ENCODE results near the gene EIF4E2. TPM values are rescaled to one million over a fixed set of nuclear protein-coding genes. Genes with fewer than 3 reads are reported as not detected.
A peak's percentile ranks its signal among the peaks of the same experiment; 100 is the strongest.
"Not testable (repeated sequence)": the region's sequence is repeated elsewhere in the genome, so short reads cannot be mapped to it uniquely, and the experiment has no call there.

Gene EIF4E2
- total and polyA plus RNA-seq, 2 of the 13 experiments (the other 11 are each of a cell fraction or from before 2014, with no cell fraction given): 25.0 to 101 TPM

DNA sequence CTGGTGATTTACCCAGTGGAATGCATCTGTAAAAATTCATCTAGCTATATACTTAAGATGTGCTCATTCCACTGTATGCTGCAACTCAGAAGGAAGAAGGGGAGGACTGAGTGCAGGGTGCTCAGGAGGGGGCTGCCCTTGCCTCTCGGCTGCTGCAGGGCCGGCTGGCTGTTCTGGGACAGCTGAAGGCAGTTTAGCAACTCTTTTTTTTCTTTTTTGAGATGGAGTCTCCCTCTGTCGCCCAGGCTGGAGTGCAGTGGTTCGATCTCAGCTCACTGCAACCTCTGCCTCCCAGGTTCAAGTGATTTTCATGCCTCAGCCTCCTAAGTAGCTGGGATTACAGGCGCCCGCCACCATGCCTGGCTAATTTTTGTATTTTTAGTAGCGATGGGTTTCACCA, 17.7 kb upstream of the EIF4E2 start:
- H3K4me1 ChIP-seq (ENCODE audit: insufficient read depth, low read length); BruUV-seq (replicated peaks); ATAC-seq; H4K20me1 ChIP-seq (ENCODE audit: insufficient read depth, low read length); DNase-seq (ENCODE audit: low spot score); H3K4me2 ChIP-seq (ENCODE audit: low read depth, low read length); H3K79me2 ChIP-seq (ENCODE audit: insufficient read depth, low read length); in situ Hi-C loops (cut with HindIII; ENCODE audit: extremely low pct_ligation_motif_present, low pct_unique_long_range_greater_than_20kb); H3K4me3 ChIP-seq (replicated peaks in 1 of 3; ENCODE audit: insufficient read depth in 1 of 3, low read depth in 2 of 3, low read length in 3 of 3); H2AFZ ChIP-seq (ENCODE audit: low read length); H3K27ac ChIP-seq (ENCODE audit: extremely low read length, insufficient read depth, low read length); H3K9me3 ChIP-seq (ENCODE audit: low read length); H3K36me3 ChIP-seq (replicated peaks in 1 of 2; ENCODE audit: control insufficient read depth in 1 of 2, insufficient read depth in 2 of 2, low read length in 2 of 2); H3K9ac ChIP-seq (ENCODE audit: insufficient read depth, low read depth, low read length); POLR2A ChIA-PET; intact Hi-C loops (cut with micrococcal nuclease; ENCODE audit: unreplicated experiment); CTCF ChIA-PET (ENCODE audit: low intra/inter-chr PET ratio, low total read pairs); FAIRE-seq: not testable (repeated sequence)
- 39% methylated on average over 7 of the region's 7 CpGs for WGBS (ENCODE audit: low lambda C conversion rate)
- H3K27me3 ChIP-seq (ENCODE audit: control insufficient read depth in 1 of 2, insufficient read depth in 2 of 2, low read length in 2 of 2): peaks cover 15 to 57% of the 10 kb centered on the region in 2 experiments; a peak in 4 of 5 replicates

DNA sequence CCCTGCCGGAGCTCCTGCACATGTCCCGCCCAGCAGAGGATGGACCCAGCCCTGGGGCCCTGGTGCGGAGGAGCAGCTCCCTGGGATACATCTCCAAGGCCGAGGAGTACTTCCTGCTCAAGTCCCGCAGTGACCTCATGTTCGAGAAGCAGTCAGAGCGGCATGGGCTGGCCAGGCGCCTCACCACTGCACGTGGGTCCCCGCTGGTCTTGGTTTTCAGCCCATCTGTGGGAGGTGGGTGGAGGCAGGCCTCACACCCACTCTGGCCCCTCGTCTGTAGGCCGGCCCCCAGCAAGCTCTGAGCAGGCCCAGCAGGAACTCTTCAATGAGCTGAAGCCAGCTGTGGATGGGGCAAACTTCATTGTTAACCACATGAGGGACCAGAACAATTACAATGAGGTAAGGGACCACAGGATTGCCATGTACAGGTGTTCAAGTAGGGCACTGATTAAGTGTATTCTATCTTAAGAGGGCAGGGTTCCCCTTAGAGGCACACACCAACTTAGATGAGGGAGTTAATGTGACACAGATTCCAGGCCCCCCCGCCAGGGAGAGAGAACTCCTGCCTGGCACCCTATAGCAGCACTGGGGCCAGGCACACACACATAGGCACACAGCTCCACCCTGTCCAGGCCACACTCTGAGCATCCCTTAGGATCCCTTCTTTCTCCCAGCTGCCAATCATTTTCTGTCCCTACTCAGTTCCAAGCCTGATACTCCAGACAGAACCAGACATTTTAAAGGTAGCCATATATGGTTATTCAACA, 16.4 kb upstream of the EIF4E2 start:
- POLR2A ChIA-PET: no interaction called here
- Histone ChIP-seq H4K20me1 (ENCODE audit: insufficient read depth, low read length) (no peaks in the 10 kb centered on the region), H3K36me3 (replicated peaks in 1 of 2; ENCODE audit: control insufficient read depth in 1 of 2, insufficient read depth in 2 of 2, low read length in 2 of 2) (no peaks in the 10 kb centered on the region), H3K9me3 (ENCODE audit: low read length) (peaks cover 7% of the 10 kb centered on the region), H3K9ac (ENCODE audit: insufficient read depth, low read depth, low read length) (no peak overlapping the region), H3K79me2 (ENCODE audit: insufficient read depth, low read length) (no peaks in the 10 kb centered on the region), H3K27me3 (ENCODE audit: control insufficient read depth in 1 of 2, insufficient read depth in 2 of 2, low read length in 2 of 2) (peaks cover 11 to 44% of the 10 kb centered on the region in 2 experiments; a peak in 4 of 5 replicates), H3K27ac (ENCODE audit: extremely low read length, insufficient read depth, low read length) (no peak overlapping the region), H2AFZ (ENCODE audit: low read length) (no peak overlapping the region), H3K4me3 (replicated peaks in 1 of 3; ENCODE audit: insufficient read depth in 1 of 3, low read depth in 2 of 3, low read length in 3 of 3) (no peak overlapping the region), H3K4me2 (ENCODE audit: low read depth, low read length) (no peak overlapping the region), H3K4me1 (ENCODE audit: insufficient read depth, low read length) (0 out of 2 replicates have a peak, but pooled peaks cover 6% of the 10 kb centered on the region)
- intact Hi-C loops (cut with micrococcal nuclease; ENCODE audit: unreplicated experiment): no loop called here
- no peak for DNase-seq (ENCODE audit: low spot score)
- FAIRE-seq: no peak
- BruUV-seq (replicated peaks): no TSS peak
- CTCF ChIA-PET (ENCODE audit: low intra/inter-chr PET ratio, low total read pairs): no interaction called here
- peak; percentile 2; the same call in 1 of the 3 replicates for ATAC-seq
- in situ Hi-C loops (cut with HindIII; ENCODE audit: extremely low pct_ligation_motif_present, low pct_unique_long_range_greater_than_20kb): no loop called here
- no peak for TF ChIP-seq U2AF2 (IDR thresholded peaks at IDR 0.05; ENCODE audit: low read depth, low read length)
- no peak for TF ChIP-seq HOXA9 (CRISPR knock-in tag; IDR thresholded peaks at IDR 0.05; ENCODE audit: borderline replicate concordance)
- TF ChIP-seq ATRX (CRISPR knock-in tag; IDR thresholded peaks at IDR 0.05; ENCODE audit: borderline replicate concordance): no peak
- TF ChIP-seq ZNF713 (CRISPR knock-in tag; IDR thresholded peaks at IDR 0.05): no peak
- TF ChIP-seq, protein P1, sequence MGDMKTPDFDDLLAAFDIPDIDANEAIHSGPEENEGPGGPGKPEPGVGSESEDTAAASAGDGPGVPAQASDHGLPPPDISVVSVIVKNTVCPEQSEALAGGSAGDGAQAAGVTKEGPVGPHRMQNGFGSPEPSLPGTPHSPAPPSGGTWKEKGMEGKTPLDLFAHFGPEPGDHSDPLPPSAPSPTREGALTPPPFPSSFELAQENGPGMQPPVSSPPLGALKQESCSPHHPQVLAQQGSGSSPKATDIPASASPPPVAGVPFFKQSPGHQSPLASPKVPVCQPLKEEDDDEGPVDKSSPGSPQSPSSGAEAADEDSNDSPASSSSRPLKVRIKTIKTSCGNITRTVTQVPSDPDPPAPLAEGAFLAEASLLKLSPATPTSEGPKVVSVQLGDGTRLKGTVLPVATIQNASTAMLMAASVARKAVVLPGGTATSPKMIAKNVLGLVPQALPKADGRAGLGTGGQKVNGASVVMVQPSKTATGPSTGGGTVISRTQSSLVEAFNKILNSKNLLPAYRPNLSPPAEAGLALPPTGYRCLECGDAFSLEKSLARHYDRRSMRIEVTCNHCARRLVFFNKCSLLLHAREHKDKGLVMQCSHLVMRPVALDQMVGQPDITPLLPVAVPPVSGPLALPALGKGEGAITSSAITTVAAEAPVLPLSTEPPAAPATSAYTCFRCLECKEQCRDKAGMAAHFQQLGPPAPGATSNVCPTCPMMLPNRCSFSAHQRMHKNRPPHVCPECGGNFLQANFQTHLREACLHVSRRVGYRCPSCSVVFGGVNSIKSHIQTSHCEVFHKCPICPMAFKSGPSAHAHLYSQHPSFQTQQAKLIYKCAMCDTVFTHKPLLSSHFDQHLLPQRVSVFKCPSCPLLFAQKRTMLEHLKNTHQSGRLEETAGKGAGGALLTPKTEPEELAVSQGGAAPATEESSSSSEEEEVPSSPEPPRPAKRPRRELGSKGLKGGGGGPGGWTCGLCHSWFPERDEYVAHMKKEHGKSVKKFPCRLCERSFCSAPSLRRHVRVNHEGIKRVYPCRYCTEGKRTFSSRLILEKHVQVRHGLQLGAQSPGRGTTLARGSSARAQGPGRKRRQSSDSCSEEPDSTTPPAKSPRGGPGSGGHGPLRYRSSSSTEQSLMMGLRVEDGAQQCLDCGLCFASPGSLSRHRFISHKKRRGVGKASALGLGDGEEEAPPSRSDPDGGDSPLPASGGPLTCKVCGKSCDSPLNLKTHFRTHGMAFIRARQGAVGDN (CRISPR knock-in tag; IDR thresholded peaks at IDR 0.05): 0 out of 2 replicates have a peak, but pooled peaks have one; percentile 11
- no peak for TF ChIP-seq SIX1 (CRISPR knock-in tag; IDR thresholded peaks at IDR 0.05; ENCODE audit: borderline replicate concordance)
- no peak for TF ChIP-seq RNF2 (conservative IDR thresholded peaks at IDR 0.05; ENCODE audit: low read depth)
- TF ChIP-seq, protein P2, sequence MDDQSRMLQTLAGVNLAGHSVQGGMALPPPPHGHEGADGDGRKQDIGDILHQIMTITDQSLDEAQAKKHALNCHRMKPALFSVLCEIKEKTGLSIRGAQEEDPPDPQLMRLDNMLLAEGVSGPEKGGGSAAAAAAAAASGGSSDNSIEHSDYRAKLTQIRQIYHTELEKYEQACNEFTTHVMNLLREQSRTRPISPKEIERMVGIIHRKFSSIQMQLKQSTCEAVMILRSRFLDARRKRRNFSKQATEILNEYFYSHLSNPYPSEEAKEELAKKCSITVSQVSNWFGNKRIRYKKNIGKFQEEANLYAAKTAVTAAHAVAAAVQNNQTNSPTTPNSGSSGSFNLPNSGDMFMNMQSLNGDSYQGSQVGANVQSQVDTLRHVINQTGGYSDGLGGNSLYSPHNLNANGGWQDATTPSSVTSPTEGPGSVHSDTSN (CRISPR knock-in tag; IDR thresholded peaks at IDR 0.05; ENCODE audit: borderline replicate concordance): no peak
- 22% methylated on average over 11 of the region's 13 CpGs for WGBS (ENCODE audit: low lambda C conversion rate)

All from HepG2 (cell line).